AML-193 (cell line): ENCODE data around the gene GPR119.
"Not testable (repeated sequence)": the region's sequence is repeated elsewhere in the genome, so short reads cannot be mapped to it uniquely, and the experiment has no call there.

ENCODE experiments used
- DNase-seq, 2 experiments: peaks; one replicate each; lab custom pipeline; 2025; lab: John Stamatoyannopoulos, UW

Gene GPR119

DNA sequence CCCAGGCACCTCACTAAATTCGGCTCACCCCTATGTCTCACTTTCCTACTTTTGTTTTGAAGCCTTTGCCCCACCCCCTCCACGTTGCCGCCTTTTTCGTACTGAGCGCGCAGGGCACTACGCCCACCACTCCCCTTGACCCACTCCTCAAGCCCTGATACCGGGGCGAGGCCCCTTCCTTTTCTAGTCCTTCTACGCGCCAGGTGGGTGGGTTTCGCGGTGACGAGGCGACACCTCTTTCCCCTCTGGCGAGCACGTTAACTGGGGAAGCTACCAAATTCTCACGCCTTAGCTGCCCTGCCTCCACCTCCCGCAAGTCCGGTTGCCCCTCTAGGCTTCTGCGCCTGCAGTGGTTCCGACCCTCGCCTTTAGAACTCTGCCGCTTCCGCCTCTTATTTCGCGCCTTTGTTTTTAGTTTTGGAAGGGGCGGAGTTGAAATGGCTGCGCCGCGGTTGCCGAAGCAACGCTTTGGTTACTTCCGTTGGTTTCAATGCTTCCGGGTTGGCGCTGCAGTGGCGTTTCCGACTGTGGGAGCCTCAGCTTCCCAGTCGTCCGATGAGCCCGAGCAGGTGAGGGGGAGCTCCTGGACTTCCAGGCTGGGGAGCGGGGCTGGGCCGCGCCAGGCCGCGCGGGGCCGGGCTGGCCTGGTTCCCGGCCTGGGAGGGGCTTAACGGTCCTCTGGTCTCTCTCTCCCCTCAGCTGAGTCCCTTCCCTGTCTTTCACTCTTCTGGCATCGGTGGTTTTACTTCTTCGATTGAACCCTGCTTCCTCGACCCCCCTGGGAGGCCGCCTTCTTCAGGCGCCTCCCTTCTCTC is 45.9 kb downstream of the GPR119 start, which contains the start of gene SLC25A14:
Gene SLC25A14 (plus strand): TSS at position 512 of the 815 bp plus-strand sequence. CDS start 360 bp downstream, outside the sequence.
- peak; percentile 43 to 54 for DNase-seq

DNA sequence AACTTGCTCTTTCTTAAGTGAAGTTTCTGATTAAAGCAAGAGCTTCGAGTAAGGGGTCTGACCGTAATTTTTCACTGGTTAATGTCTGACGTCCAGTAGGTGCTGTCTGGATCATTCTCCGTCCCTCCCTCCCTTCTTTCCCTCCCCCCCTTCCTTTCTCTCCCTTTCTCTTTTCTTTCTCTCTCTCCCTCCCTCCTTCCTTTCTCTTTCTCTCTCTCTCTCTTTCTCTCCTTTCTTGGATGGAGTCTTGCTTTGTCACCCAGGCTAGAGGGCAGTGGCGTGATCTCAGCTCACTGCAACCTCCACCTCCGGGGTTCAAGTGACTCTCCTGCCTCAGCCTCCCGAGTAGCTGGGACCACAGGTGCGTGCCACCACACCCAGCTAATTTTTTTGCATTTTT is 46.6 kb downstream of the GPR119 start:
- not testable (repeated sequence) for DNase-seq

DNA sequence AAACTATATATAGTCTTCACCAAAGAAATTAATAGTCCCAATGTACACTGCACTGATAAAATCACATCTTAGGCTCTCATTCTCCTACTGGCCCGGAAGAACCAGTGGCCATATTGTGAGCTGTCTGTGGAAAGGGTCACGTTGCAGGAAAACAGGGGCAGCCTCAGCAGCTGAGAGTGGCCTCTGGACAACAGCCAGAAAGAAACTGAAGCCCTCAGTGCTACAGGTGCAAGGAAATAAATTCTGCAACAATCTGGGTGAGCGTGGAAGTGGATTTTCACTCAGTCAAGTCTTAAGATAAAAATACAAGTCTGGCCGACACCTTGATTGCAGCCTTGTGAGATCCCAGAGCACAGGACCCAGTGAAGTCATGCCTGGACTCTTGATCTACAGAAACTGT is 48.9 kb downstream of the GPR119 start:
- DNase-seq, result no peak
